D721Med (cell line): ENCODE data around the gene IFT122.

ENCODE experiments used
- DNase-seq: peaks from one replicate; pipeline ENCODE4 v3.0.0; 2011; ENCODE audit warnings: low spot score; ENCODE audit not compliant: insufficient read length
- FAIRE-seq: peaks from 2 replicates; lab custom pipeline; 2011; peaks lifted over from hg19 to GRCh38; lab: Jason Lieb, UNC
- CTCF ChIP-seq: IDR thresholded peaks from 2 replicates; pipeline ENCODE4 v1.5.1; 2012; ENCODE audit warnings: mild to moderate bottlenecking, control low read depth; ENCODE audit not compliant: insufficient read depth; ENCODE audit errors: missing control alignments

Gene IFT122

GRCh38 chr3:129429602-129430001, 10.4 kb upstream of the IFT122 start:
- DNase-seq = no peak
- no peak for TF ChIP-seq CTCF
- no peak for FAIRE-seq

- DNase-seq (no peak), FAIRE-seq (no peak)
- TF ChIP-seq CTCF = no peak
Observed at GRCh38 chr3:129432036-129432435, 8.0 kb upstream of the IFT122 start.

GRCh38 chr3:129432671-129433070, 7.4 kb upstream of the IFT122 start:
- DNase-seq (no peak), FAIRE-seq (no peak)

GRCh38 chr3:129433565-129433964, 6.5 kb upstream of the IFT122 start:
- TF ChIP-seq CTCF = no peak
- no peak for FAIRE-seq

More at GRCh38 chr3:129432671-129433070, 7.4 kb upstream of the IFT122 start:
- TF ChIP-seq CTCF = no peak

GRCh38 chr3:129434140-129434539, 5.9 kb upstream of the IFT122 start:
- no peak for TF ChIP-seq CTCF
- FAIRE-seq (no peak), DNase-seq (no peak)

More at GRCh38 chr3:129433565-129433964, 6.5 kb upstream of the IFT122 start:
- DNase-seq = no peak

GRCh38 chr3:129435367-129435766, 4.7 kb upstream of the IFT122 start:
- no peak for TF ChIP-seq CTCF
- FAIRE-seq (no peak), DNase-seq (no peak)

GRCh38 chr3:129439226-129439816, 703 bp upstream of the IFT122 start:
- no peak for FAIRE-seq
- no peak for DNase-seq
- no peak for TF ChIP-seq CTCF
